ENCODE data around the gene BRD4.

GRCh38 chr19:15369594-15369891 lies 37.2 kb upstream of the BRD4 start:
- TF ChIP-seq CTCF (IDR thresholded peaks at IDR 0.05) (no peak), POLR2A (IDR thresholded peaks at IDR 0.05) (no peak)

All from tibial nerve (tissue), 3 donors.